Gastrocnemius medialis (tissue), 4 donors: ENCODE results near the gene TPD52L1. TPM values are rescaled to one million over a fixed set of nuclear protein-coding genes. Genes with fewer than 3 reads are reported as not detected.
"Not testable (repeated sequence)": the region's sequence is repeated elsewhere in the genome, so short reads cannot be mapped to it uniquely, and the experiment has no call there.

Source experiments
- ATAC-seq, 2 donors: fragments of 150-250 bp; one replicate each; pipeline ENCODE4 v1.9.1; 2016
- DNase-seq, 2 donors: peaks; one replicate each; pipeline ENCODE4 v3.0.0-alpha.2; 2019
- H3K27ac ChIP-seq, 4 donors: fragments of 200-600 bp; sonication (generic); 1 replicate in 1 of 4; 2 replicates in 3 of 4; pipeline ENCODE4 v1.5.1; 2016 to 2018; ENCODE audit warnings: mild to moderate bottlenecking in 2 of 4, moderate library complexity in 1 of 4
- H3K27me3 ChIP-seq, 3 donors: fragments of 200-600 bp; sonication (generic) in 2 of 3; 1 replicate in 1 of 3; 2 replicates in 2 of 3; pipeline versions ENCODE4 v1.5.1 to v1.6.0; 2016 to 2019; ENCODE audit warnings: mild to moderate bottlenecking in 1 of 3, moderate library complexity in 1 of 3
- H3K36me3 ChIP-seq, 2 donors: fragments of 200-600 bp; sonication (generic) in 1 of 2; one replicate each; pipeline ENCODE4 v1.5.1; 2017 to 2018
- H3K4me1 ChIP-seq, 2 donors: fragments of 200-600 bp; sonication (generic) in 1 of 2; one replicate each; pipeline ENCODE4 v1.5.1; 2016 to 2017; ENCODE audit warnings: mild to moderate bottlenecking in 2 of 2
- H3K4me3 ChIP-seq, 4 donors: fragments of 200-600 bp; sonication (generic) in 3 of 4; 1 replicate in 1 of 4; 2 replicates in 3 of 4; pipeline ENCODE4 v1.5.1; 2016 to 2019; ENCODE audit warnings: mild to moderate bottlenecking in 2 of 4
- H3K9me3 ChIP-seq, 3 donors: fragments of 200-600 bp; sonication (generic) in 2 of 3; 1 replicate in 1 of 3; 2 replicates in 2 of 3; pipeline ENCODE4 v1.5.1; 2016 to 2019
- POLR2A ChIP-seq, 2 donors: fragments of 450-650 bp; IDR thresholded peaks; one replicate each; pipeline ENCODE4 v1.6.1; 2017; ENCODE audit warnings: antibody characterized with exemption in 2 of 2, mild to moderate bottlenecking in 2 of 2, moderate library complexity in 2 of 2
- in situ Hi-C, 4 donors: fragments of 200-750 bp; cut with MboI; loops; one replicate each; pipeline versions ENCODE4 v1.15.0 to v1.8.0; 2017; ENCODE audit warnings: low sequenced_read_pairs in 4 of 4
- intact Hi-C: fragments of 100-400 bp; cut with DNase I; formaldehyde crosslinking; loops from one replicate; pipeline ENCODE4 v1.15.1; 2023; ENCODE audit warnings: low total_unique reads
- total RNA-seq, 4 donors: library from RNA; depleted of rRNA; stranded (reverse); fragments of >200 nt; gene quantifications; one replicate each; pipeline versions ENCODE4 v1.1.0 to v1.2.3, GENCODE V29; 2016
- TF ChIP-seq, protein P1 (sequence below), 5 experiments: fragments of 450-650 bp in 3 of 5; fragments of 200-600 bp in 2 of 5; sonication (generic) in 2 of 5; IDR thresholded peaks in 4 of 5; conservative IDR thresholded peaks in 1 of 5; 1 replicate in 4 of 5; 2 replicates in 1 of 5; pipeline ENCODE4 v1.5.1; 2016 to 2019; ENCODE audit warnings: antibody characterized with exemption in 5 of 5, mild to moderate bottlenecking in 3 of 5, moderate library complexity in 3 of 5

The TPD52L1 gene
- total RNA-seq, 4 donors from 2014 or later, result 47.6 to 152 (median 123) TPM

GRCh38 chr6:125275779-125276178 lies 122.2 kb downstream of the TPD52L1 start:
- no peak for TF ChIP-seq POLR2A (IDR thresholded peaks at IDR 0.05)
- TF ChIP-seq, protein P1, sequence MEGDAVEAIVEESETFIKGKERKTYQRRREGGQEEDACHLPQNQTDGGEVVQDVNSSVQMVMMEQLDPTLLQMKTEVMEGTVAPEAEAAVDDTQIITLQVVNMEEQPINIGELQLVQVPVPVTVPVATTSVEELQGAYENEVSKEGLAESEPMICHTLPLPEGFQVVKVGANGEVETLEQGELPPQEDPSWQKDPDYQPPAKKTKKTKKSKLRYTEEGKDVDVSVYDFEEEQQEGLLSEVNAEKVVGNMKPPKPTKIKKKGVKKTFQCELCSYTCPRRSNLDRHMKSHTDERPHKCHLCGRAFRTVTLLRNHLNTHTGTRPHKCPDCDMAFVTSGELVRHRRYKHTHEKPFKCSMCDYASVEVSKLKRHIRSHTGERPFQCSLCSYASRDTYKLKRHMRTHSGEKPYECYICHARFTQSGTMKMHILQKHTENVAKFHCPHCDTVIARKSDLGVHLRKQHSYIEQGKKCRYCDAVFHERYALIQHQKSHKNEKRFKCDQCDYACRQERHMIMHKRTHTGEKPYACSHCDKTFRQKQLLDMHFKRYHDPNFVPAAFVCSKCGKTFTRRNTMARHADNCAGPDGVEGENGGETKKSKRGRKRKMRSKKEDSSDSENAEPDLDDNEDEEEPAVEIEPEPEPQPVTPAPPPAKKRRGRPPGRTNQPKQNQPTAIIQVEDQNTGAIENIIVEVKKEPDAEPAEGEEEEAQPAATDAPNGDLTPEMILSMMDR (IDR thresholded peaks at IDR 0.05 in 4 of 5, conservative IDR thresholded peaks at IDR 0.05 in 1 of 5), result no peak
- DNase-seq, result no peak
- Histone ChIP-seq H3K4me1 (peaks cover 19 to 29% of the 10 kb centered on the region in 2 donors), H3K27me3 (no peaks in the 10 kb centered on the region), H3K27ac (peak overlapping the region; percentile 6 to 32 (median 14)), H3K9me3 (no peaks in the 10 kb centered on the region), H3K36me3 (peaks cover 0 to 11% of the 10 kb centered on the region in 2 donors), H3K4me3 (no peak overlapping the region)
- in situ Hi-C loops (loop anchor here in 1 of 4 donors (25.0 kb wide), 1 partner anchor 288 kb away; no protein-coding TSS in a partner anchor), intact Hi-C loops (no loop called here)
- ATAC-seq, result no peak

DNA sequence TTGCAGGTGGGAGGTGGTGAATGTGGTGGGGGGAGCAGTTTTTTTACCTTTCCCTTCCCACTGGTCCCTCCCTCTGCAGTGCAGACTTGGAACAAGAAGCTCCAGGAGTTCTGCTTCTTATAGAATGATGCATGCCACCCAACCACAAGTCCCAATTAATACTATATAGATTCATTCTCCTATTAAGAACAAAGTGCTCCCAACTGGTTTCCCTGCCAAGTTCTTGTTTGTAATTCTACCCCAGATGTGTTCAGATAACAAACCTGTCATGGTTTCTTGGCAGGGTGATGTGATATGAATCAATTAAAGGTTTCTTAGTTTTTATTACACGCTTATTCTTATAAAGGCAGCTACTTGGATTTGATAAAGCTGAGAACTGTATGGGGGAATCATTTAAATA lies 124.3 kb downstream of the TPD52L1 start:
- Histone ChIP-seq H3K27me3 (no peaks in the 10 kb centered on the region), H3K4me3 (no peak overlapping the region), H3K9me3 (no peaks in the 10 kb centered on the region), H3K4me1 (peaks cover 19 to 29% of the 10 kb centered on the region in 2 donors), H3K36me3 (peaks cover 0 to 18% of the 10 kb centered on the region in 2 donors), H3K27ac (peak overlapping the region in 1 of 4 donors; percentile 5)
- no peak for DNase-seq
- no peak for TF ChIP-seq POLR2A (IDR thresholded peaks at IDR 0.05)
- TF ChIP-seq, protein P1 (IDR thresholded peaks at IDR 0.05 in 4 of 5, conservative IDR thresholded peaks at IDR 0.05 in 1 of 5), result no peak
- no peak for ATAC-seq
- intact Hi-C loops (no loop called here), in situ Hi-C loops (loop anchor here in 1 of 4 donors (25.0 kb wide), 1 partner anchor 291 kb away; no protein-coding TSS in a partner anchor)

- H3K36me3 ChIP-seq, result peaks cover 0 to 17% of the 10 kb centered on the region in 2 donors
Observed at GRCh38 chr6:125279961-125280360, 126.4 kb downstream of the TPD52L1 start.

GRCh38 chr6:125280370-125281035 lies 126.9 kb downstream of the TPD52L1 start:
- in situ Hi-C loops, result loop anchor here in 1 of 4 donors (25.0 kb wide), 1 partner anchor 293 kb away; no protein-coding TSS in a partner anchor
- DNase-seq, H3K27me3 ChIP-seq, H3K9me3 ChIP-seq, intact Hi-C loops, ATAC-seq, H3K4me3 ChIP-seq, H3K27ac ChIP-seq: not testable (repeated sequence)
- Histone ChIP-seq H3K4me1 (peaks cover 19 to 24% of the 10 kb centered on the region in 2 donors), H3K36me3 (peaks cover 4 to 15% of the 10 kb centered on the region in 2 donors)

More at GRCh38 chr6:125279961-125280360, 126.4 kb downstream of the TPD52L1 start:
- Histone ChIP-seq H3K27ac (no peak overlapping the region), H3K4me3 (no peak overlapping the region), H3K9me3 (no peaks in the 10 kb centered on the region), H3K4me1 (peaks cover 19 to 25% of the 10 kb centered on the region in 2 donors), H3K27me3 (no peaks in the 10 kb centered on the region)
- DNase-seq (no peak), ATAC-seq (no peak)
- in situ Hi-C loops, result loop anchor here in 1 of 4 donors (25.0 kb wide), 1 partner anchor 293 kb away; no protein-coding TSS in a partner anchor
- TF ChIP-seq, protein P1 (IDR thresholded peaks at IDR 0.05 in 4 of 5, conservative IDR thresholded peaks at IDR 0.05 in 1 of 5), result no peak
- no peak for TF ChIP-seq POLR2A (IDR thresholded peaks at IDR 0.05)
- intact Hi-C loops, result no loop called here

- ATAC-seq, H3K9me3 ChIP-seq, DNase-seq, intact Hi-C loops, H3K27me3 ChIP-seq, H3K4me3 ChIP-seq, H3K27ac ChIP-seq: not testable (repeated sequence)
- peaks cover 17 to 21% of the 10 kb centered on the region in 2 donors for H3K4me1 ChIP-seq
- in situ Hi-C loops, result loop anchor here in 1 of 4 donors (25.0 kb wide), 1 partner anchor 295 kb away; no protein-coding TSS in a partner anchor
- peaks cover 4 to 30% of the 10 kb centered on the region in 2 donors for H3K36me3 ChIP-seq
Observed at GRCh38 chr6:125282470-125282869, 128.9 kb downstream of the TPD52L1 start.
